CD4-positive, alpha-beta T cell treated with Interferon gamma for 1 hour (primary cell): ENCODE measurements around the gene NR2E1.

Experiments used
- DNase-seq: peaks from one replicate; pipeline ENCODE4 v3.0.0-alpha.2; 2020

NR2E1 gene

DNA sequence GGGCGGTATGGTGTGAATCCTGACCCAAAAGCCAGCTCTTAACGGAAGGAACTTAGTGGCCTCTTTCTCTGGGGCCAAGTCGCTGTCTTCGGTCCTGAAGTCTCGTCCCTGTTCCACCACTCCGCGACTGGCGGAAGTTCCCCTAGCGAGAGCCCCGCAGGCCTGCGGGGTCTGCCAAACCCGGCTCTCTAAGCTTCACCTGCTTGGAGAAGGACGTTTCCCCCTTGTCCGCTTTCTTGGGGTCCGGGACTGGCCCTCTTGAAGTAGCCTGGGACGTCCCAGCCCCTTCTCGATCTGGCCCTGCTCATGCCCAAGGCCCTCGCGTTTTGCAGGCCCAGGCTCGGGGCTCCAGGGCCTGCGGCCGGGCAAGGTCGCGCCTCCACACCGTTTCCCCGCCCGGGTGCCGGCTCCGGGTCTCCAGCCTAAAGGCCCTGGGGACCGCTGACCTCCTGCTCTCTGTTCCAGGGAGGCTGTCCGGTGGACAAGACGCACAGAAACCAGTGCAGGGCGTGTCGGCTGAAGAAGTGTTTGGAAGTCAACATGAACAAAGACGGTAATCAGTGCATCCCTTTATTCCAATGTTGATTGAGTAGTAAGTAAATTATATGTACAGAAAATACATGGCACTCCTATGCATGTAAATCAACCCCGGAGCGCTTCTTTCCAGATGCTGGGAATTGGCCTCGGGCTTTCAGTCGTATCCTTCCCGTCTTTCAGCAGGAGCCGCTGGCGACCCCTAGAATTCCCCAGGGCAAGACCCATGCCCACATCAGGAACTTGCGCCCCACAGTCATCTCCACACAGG lies 8.8 kb downstream of the NR2E1 start:
- no peak for DNase-seq

DNA sequence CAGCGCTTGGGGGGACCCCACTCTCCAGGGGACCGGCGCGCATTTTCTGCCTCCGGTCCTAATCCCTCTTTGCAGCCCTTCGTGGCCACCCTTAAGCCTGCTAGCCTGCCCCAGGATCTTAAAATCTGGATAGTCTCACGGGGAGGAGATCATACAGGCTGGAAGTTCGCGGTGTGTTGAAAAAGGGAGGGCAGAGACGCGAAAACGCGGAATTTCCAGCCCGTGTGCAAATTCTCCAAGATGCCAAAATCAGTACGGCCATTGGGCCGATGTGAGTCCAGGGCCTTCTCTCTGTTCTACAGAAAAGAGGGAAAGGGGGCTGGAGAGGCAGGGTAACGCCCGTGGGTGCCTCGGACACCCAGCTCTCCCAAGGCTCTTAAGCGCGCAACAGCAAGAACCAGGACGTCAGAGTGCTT lies 9.4 kb downstream of the NR2E1 start:
- DNase-seq = no peak

DNA sequence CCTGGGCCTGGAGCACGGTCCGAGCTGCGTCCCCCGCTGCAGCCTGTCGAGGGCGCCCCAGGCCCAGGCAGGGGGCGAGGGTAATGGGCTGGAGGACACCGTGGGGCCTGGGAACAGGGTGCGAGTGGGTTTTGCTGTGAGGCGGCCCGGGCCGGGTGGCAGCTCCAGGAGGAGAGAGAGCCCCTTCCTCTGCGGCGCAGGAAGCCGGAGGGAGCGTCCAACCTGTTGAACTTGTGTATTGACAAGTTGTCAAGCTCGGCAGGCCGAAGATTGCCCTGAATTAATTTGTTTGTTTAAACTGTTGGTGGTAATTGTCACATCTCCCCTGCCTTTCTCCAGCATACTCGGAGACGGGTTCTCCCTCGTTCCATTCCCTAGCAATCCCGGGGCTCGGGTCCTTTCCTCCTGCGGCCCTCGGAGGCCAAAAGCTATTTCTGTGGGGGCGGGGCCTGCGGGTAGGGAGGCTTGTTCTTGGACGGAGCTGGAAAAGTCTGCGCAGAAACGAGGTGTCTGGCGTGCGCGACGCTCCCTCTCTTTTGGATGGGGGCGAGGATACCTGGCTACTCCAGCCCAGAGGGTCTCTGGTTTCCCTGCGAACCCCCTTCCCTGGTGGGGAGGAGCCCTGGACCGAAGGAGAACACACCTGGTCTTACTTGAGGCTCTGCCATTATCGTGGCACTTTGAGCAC lies 9.9 kb downstream of the NR2E1 start:
- DNase-seq = no peak

DNA sequence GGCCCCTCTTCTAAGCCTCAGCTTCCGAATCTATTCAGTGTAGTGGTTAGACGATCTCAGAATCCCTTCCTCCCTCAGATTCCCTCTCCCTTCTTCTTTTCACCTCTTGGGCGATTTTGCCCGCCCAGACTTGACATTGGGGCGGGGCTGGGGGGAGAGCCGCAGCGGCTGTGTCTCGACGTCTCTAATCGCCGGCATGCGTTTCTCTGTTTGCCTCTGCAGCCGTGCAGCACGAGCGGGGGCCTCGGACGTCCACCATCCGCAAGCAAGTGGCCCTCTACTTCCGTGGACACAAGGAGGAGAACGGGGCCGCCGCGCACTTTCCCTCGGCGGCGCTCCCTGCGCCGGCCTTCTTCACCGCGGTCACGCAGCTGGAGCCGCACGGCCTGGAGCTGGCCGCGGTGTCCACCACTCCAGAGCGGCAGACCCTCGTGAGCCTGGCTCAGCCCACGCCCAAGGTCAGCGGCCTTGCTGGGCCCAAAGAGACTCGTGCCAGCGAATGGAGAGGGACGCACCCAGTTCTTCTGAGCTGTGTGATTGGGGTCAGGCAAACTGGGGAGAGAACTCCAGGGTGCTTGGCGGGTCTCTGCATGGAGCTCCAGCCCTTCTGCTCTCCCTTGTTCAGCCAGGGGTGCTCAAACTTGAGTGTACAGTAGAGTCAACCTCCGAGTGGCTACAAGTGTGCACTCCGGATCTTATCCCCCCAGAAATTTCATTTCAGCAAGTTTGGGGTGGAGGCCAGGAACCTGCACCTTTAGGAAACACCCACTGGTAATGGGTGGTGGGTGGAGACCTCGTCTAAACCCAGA lies 10.7 kb downstream of the NR2E1 start:
- no peak for DNase-seq

DNA sequence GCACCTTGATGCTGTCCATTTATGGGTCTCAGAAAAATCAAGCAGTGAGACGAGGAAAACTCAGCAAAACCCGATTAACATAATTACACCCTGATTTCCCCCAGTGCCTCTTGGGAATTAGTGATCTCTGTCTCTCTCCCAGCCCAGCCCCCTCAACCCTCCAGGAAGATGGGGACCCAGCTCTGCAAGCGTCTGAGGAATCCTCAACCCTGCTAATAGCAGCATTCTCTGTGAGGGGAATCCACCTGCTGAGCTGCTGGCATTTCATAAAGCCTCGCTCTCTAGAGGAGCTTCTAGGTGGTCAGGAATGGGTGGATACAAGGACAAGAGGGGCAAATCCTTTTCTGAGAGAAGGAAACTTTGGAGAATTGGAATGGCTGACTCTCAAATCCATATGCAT lies 13.9 kb downstream of the NR2E1 start:
- DNase-seq = no peak

DNA sequence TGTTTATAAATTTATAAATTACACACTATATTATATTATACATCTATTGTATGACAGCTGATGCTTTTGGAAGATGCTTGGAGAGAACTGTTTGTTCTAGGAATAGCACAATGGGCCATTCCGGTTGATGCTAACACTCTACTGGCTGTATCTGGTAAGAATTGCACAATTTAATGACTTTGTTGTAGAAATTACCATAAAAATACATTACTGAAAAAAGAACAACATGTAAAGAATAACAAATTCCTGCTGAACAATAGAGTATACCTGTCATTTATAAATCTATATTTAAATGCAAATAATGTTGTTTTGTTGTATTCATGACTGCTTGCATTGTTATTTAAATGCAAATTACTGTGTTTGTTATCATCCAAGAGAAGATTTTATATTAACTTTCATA lies 14.4 kb downstream of the NR2E1 start:
- no peak for DNase-seq

DNA sequence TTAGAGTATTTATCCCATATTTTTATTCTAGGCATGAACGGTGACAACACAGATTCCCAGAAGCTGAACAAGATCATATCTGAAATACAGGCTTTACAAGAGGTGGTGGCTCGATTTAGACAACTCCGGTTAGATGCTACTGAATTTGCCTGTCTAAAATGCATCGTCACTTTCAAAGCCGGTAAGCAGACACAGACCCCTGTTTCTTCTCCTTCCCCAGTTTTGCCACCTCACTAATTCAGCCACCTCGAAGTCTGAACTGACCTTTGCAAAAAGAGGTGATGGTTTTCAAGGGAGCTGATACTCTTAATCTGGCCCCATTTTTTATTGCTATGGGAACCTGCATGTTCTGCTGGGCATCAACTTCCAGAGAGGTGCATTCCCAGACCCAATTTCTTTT lies 15.0 kb downstream of the NR2E1 start:
- DNase-seq = no peak

DNA sequence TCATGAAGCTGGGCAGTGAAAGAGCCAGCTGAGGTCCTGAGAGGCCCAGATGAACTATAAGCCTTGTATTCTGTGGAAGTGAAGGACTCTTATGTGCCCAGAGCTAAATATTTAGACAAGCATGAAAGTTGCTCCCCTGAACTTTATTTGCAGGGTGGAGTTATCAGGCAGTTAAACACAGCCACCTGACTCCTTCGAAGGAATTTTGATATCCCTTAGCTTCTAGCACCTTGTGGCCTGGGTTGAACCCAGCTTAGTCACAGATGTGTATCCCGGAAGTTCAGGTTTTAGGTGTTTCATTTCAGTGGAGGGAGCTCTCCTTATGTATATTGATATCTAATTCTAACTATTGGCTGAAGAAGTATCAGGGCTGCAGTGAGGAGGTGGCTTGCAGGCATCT lies 20.4 kb downstream of the NR2E1 start:
- no peak for DNase-seq

DNA sequence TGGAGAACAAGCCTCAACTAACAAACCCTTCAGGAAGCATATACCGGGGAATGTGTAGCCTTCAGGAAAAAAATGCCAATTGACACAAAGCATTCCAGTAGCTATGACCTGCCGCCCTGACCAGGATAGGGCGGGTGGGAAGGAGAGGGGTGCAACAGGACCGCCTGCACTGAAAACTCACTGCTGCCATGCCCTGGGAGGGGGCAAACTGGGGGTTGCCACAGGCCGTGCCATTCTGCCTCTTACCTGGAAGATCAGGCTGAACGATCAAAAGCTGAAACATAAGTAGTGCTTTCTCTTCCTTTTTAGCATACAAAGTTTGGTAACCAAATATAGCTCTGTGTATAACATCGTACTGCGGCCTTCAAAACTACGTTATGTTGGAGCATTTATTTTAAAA lies 21.7 kb downstream of the NR2E1 start:
- DNase-seq = no peak

DNA sequence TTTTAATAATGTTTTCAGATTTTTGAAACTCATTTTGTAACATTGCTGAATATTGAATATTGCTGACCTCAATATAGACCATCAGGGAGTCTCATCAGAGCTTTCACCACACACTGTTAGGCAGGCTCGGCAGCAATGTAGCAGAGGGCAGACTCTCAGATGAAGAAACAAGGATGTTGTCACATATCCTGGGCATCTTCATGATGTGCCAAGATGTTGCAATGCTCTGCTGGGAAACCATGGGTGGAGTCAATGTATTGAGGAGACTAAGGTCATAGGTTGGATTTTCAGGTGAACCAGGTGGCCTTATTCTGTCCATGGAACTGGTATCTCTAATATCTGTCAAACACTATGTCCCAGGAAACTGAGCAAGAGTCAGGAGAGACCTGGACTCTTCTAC lies 27.3 kb downstream of the NR2E1 start:
- no peak for DNase-seq

DNA sequence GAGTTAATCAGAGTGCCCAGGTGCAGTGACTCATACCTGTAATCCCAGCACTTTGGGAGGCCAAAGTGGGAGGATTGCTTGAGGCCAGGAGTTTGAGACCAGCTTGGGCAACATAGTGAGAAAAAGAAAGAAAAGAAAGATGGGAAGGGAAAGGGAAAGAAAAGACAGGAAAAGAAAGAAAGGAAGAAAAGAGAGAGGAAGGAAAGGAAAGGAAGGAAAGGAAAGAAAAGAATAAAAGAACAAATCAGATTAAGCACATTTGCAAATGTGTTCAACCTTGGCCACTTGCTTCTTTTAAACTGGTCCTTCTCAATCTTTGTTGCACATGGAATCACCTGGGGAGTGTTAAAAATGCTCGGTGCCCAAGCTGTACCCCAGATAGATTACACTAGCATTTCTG lies 28.0 kb downstream of the NR2E1 start:
- no peak for DNase-seq

DNA sequence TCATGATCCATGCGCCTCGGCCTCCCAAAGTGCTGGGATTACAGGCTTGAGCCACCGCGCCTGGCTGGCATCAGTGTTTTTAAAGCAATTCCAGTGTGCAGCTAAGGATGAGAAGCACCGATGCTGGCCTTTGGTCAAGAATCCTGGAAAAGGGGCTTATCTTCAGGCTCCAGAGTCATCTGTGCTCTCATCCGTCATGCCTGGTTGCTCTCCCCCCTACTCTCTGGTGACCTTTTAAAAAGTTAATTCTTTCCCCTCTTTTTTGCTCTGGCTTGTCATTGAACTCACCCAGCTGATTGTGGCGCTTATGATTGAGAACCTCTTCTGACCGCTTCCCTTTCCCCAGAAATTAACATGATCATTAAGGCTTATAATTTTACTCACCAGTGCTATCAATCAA lies 28.7 kb downstream of the NR2E1 start:
- DNase-seq = no peak

DNA sequence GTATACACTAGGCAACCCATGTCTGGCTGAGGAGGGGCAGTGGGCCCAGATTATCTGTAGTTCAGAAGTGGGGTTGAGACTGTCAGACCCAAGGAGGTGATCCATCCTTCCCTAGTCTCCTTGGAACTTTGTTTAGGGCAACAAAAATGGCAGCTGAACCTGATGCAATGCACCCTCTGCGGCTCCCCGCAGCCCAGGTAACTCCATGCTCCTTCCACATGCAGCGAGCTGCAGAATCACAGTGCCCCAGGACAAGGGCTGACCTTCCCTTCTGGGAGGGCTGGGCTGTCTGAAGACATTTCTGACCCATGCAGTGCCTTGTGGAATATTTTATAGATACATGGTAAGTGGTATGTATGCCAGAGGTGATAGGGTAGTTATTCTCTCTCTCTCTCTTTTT lies 29.4 kb downstream of the NR2E1 start:
- DNase-seq = no peak

DNA sequence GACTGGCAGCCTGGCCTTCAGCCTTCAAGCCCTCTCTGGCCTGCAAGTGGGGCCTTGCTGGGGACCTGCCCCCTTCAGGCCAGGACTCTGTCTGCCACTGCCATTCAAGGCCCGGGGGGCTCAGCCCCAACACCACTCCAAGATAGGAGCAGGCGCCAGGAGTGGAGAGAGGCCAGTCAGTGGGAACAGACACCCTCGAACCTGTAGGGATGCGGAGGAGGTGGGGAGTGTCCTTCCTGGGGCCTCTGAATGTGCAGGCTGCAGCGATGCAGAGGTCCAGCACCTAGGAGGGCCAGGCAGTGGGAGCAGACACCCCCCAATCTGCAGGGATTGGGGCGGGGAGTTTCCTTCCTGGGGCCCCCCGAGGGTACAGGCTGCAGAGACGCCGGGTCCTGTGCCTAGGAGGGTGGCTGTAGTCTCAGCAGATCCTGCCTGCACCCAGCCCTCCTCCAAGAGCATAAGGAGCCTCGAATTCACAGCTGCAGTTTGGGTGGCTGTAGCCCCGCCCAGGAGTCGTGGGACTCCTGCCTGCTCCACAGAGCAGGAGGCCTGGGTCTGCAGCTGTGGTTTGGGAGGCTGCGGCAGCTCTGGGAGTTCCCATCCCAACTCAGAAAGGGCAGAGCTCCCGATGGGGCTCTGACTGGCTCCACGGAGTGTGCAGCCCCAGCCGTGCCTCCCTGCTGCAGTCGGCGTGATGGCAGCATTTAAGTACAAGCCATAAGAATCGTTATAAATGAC lies 33.1 kb downstream of the NR2E1 start:
- DNase-seq = no peak

DNA sequence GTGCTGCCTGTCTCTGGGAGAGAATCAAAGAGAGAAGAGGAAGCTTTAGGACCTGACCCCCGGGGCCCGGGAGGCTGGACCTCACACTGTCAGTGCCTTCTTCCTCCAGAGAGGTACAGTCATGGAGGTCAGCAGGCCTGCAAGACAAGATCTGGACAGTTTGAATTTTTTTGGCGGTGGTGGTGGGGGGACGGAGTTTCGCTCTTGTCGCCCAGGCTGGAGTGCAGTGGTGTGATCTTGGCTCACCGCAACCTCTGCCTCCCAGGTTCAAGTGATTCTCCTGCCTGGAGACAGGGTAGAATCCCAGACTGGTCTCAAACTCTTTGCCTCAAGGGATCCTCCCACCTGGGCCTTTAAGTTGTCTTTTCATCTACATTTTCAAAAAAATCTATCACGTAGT lies 34.4 kb downstream of the NR2E1 start:
- no peak for DNase-seq

DNA sequence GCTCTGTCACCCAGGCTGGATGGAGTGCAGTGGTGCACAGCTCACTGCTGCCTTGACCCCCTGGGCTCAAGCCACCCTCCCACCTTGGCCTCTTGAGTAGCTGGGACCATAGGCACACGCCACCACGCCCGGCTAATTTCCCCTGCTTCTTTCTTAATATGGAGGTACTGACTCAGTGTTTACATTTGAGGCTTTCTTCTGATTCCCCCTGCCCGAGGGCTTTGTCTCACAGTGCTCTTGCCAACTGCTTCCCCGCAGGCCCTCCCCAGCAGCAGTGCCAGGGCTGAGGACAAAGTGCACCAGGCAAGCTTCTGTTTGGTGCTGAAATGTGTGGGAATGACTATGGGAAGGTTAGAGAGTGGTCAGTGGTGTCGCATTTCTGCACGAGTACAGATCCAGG lies 34.8 kb downstream of the NR2E1 start:
- no peak for DNase-seq

DNA sequence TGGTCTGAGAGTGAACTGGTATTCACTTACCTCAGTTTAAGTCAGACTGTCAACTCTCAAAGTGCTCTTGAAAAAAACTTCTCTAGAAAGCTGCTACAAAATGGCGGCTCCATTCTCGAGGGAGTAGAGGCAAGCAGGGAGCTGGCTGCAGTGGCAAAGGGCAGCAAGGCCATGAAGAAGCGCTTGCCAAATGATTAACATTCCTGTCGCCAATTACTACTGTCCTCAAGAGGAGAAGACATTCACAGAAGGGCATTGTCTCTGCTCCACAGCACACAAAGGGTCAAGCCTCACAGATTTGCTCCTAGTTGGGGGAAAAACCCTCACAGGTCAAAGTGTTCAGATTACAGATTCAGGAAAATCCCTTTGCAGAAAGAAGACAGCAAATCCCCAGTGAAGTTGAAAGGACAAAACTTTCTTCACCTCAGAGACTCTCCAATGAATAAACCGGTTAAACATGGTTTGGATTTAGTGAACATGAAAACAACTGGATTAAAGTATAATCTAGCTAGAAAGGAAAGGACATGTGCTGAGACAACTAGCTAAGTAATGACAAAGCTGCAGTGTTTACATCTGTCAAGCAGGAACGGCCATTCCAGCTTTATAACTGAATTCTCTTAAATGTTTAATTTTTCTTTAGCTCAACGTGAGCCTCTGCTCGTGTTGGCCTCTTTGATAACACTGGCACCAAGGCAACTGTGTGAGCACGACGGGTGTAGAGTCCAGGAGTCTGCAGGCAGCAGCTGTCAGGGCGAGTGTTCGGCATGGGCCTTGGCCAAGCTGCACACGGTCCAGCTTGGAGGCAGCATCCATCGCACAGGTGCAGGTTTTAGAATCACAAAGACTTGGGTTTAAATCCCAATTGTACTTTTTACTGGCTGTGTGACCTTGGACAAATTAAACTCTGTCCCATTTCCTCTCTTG lies 37.6 kb downstream of the NR2E1 start:
- DNase-seq = no peak

DNA sequence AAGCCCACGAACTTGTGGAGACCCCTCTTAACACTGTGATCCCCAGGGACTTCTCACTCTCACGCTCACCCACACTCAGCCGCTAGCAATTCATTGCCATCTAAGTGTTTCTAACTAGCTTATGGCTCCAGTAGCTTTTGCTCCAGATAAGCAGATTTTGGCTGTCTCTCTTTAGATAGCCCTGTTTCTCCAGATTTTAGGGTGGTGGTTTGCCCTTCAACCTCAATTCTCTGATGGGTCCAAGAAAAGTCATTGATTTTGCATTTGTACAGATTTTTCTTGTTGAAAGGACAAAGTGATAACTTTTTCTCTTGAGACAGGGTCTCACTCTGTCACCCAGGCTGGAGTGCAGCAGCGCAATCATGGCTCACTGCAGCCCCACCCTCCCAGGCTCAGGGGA lies 41.2 kb downstream of the NR2E1 start:
- no peak for DNase-seq

DNA sequence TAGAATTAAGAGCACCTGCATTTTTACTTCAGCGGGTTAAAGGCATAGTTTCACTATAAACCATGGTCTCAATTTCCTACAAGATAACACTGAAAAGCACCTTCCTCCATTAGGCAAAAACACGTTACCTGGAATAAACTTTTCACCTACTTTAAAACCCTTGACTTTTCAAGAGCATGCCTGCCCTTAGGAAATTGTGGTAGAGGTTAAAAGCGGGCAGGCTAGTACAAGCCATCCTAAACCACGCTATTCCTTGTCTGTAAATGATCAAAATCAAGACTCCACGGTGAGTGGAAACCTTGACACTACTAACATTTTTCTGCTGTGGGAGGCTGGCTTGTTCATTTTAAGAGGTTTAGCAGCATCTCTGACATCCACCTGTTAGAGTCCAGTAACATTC lies 43.9 kb downstream of the NR2E1 start:
- DNase-seq = no peak

DNA sequence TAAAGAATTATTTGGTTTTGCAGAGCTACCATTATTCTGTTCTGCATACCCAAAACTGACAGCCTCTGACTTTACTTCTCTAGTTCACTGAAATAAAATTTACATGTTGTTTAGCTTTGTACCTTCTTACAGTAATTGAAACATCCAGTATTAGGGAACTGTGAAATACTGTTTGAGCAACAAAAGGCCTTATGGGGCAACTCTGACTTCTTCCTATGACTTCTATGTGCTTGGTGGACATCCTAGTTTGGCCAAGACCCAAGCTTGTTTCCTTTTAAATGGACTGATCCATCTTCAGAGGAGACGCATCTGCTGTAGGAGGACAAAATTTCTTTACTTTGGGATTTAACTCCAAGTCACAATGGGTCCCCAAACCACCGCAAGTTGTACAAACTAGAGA lies 44.7 kb downstream of the NR2E1 start:
- DNase-seq = no peak

DNA sequence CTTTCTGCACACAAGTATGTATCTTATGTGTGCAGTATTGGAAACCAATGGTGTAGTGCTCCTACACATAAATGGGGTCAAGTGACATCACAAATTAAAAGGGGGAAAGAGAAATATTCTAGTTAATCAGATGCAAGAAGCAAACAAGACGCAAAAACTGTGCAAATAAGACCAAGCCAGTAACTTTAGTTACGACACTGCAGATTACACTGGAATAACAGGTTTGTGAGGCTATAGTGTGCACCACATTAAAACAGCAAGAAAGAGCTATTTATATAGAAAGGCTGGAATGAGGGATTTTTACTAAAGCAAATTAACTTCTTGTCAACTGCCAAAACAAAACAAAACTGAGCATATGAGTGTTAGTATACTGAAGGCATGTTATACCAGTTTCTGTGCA lies 45.8 kb downstream of the NR2E1 start:
- DNase-seq = no peak

DNA sequence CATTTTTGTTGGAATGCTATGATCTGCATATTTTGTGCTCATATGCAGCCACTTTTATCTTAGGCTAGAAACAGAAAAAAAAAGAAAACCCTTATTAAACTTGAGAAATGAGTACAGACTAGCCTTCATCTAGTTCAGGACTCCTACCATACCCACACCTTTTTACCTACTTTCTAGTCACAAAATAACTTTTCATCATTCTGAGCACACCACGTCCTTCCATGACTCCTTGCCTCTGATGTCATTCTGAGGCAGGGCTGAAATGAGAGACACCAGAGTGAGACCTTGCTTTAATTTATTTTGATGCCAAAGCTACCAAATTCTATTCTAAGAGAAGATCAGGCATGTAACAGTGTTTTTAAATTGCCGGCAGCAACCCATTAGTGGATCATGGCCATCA lies 56.2 kb downstream of the NR2E1 start:
- DNase-seq = no peak
